ENCODE results near the gene JCHAIN.

DNA sequence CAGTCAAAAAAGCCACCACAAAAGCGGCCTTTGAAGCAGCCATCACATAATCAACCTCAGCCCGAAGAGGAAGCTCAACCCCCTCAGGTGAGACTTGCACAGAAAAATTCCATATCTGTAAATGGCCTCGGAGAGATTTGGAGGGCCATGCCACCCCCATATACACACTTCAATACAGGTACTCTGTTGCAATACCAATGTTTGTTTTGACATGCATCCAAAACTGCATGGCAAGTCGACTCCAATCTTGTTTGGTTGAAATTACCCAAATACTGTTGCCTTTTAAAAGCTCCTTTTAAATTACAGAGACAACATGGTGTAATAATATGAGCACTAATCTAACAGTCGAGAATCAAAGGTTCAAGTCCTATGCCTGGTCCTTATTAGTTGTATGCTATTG, 31.8 kb downstream of the JCHAIN start:
- no peak for TF ChIP-seq CTCF (IDR thresholded peaks at IDR 0.05)
- no peak for TF ChIP-seq POLR2A (IDR thresholded peaks at IDR 0.05)
- TF ChIP-seq POLR2AphosphoS5 (IDR thresholded peaks at IDR 0.05; ENCODE audit: insufficient read depth in 1 of 2, low read depth in 1 of 2), result no peak

Data from vagina (tissue), 2 donors.